GM21619 (cell line): ENCODE measurements around the gene ZDHHC11.
"Not testable (repeated sequence)": the region's sequence is repeated elsewhere in the genome, so short reads cannot be mapped to it uniquely, and the experiment has no call there.

Experiments used
- ATAC-seq: cut with Tn5 transposase; IDR thresholded peaks from one replicate; pipeline ENCODE4 v1.9.1; 2021; ENCODE audit not compliant: unreplicated experiment

Gene ZDHHC11

DNA sequence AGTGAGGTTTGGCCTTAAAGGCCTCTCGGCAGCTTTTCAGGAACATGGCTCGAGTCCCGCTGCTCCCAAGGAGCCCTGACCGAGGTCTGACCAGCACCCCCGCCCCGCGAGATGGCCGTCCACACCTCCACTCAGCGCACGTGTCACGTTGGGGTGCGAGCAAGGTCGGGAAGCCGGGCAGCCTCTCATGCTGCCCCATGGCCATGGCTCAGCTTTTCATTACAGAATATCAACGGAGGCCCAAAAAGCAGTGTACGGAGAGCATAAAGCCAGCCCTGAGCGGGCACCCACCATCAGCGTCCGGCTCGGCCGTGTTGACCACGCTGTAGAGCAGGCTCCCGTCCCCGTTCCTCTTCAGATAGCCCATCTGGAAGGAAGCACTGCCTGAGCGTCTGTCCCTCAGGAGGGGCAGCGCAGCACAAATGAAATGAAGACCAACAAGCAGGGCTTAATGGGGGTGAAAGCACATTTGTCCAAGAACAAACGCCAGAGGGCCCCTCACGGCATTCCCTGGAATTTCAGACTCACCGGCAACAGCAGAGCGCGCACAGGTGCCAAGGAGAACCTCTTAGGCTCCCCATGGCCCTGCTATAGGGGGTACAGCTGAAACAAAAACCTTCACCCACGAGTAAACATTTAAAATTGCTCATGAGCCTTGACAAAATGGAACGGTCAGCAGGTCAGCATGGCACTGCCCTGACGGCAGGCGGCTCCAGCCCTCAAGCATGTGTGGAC is 30.2 kb upstream of the ZDHHC11 start:
- no peak for ATAC-seq

DNA sequence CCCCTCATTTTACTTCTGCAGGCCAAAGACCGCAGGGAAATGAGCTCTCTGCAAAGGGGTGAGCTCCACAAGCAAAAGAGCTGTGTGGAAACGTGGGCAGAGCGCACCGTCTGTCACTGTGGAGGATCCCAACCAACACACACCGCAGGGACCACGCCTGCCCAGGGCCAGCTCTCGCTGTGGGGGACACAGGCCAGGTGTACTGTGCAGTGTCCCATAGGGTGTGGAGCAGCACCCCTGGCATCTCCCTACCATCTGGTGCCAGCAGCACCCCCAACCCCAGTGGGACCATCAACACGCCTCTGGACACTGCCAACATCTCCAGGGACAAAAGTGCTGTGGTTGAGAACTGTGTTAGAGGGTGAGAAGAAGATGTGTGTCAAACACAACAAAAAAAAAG is 27.9 kb upstream of the ZDHHC11 start:
- not testable (repeated sequence) for ATAC-seq

DNA sequence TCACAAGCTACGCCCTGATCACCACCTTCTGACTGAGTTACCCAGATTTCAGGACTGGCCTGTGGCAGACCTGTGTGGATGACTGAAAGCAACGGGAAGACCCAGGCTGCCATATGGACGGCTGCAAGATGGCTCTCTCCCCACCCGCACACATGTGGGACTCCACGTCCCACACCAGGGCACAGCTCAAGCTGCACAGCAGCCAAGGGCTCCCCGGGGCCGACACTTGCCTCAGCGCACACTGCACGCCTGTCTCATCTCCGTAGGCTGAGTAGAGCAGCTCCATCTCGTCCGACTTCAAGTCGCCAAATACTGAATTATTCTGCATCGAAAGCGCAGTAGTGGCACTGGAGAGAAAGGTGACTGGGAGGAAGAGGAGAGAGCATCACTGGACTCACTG is 27.3 kb upstream of the ZDHHC11 start:
- ATAC-seq: no peak

DNA sequence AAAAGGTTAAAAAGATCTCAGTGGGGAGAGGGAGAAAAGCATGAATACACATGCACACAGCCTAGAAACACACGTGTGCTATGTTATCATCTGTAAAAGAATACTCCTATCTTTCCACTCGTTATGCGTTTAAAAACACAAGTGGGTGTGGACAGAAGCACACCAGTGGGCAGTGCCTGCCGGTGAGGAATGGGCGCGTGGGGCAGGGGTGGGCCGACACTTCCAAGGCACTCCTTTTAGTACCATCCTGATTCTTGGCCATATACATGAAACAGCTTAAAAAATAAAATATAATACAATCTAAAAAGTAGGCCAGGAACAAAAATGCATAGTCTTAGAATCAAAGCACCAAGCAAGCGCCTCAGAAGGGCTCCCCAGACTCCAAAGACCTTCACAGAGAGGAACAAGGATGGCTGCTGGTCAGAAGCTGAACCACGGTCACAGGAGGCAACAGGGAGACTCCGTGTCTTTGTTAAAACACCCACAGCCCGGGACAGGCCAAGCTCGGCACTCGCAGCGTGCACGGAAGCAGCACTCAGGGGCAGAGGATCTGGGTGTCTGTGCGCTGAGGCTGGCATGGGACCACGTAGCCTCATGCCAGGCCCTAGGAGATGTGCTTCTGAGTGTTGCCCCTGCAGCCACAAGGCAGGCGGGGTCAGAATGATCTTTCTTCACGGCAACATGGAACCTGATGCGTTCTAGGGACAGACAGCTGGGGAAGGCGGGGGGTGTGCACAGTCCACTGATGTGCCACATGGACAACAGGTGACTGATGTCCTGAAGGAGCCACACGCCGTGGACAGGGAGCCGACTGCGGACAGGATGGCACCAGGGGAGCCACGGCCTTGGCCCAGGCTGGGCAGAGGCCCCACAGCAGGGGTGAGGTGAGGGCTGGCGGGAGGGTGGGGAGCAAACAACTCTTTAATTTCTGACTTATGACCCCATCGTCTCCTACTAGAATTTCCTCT is 25.9 kb upstream of the ZDHHC11 start:
- ATAC-seq: no peak

DNA sequence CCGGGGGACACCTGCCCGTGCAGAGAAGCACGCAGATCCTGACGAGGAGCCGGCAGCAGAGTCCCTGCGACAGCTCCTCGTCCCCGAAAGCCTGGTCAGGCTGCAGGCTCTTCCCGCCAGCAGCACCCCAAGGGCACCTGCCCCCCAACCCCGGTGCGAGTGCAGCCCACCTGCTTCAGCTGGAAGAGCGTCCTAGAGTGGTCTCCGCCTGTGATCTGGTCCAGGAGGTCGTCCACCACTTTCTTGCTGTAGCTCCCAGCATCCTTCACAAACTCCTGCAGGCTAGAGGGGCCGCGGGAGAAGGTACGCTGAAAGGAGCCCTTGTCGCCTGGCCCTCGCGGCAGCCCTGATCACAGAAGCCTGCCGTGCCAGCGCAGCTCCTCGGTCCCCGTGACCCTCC is 25.1 kb upstream of the ZDHHC11 start:
- ATAC-seq: no peak

DNA sequence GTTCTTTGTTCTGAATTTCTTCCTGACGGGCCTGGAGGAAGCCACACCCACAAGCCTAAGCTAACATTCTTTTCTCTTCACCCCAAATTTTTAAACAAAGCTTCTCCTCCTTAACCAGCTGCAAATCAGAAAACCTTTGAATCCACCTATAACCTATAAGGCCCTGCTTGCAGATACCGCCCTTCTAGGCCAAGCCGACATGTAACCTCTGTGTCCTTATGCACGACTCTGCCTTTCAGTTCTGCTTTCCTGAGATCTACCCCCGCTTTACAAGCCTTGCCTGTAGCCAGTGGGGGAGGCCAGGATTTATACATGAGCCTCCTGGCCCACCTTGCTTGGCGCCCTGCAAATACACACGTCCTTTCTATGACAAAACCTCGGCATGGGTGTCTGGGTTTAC is 22.5 kb upstream of the ZDHHC11 start:
- no peak for ATAC-seq

DNA sequence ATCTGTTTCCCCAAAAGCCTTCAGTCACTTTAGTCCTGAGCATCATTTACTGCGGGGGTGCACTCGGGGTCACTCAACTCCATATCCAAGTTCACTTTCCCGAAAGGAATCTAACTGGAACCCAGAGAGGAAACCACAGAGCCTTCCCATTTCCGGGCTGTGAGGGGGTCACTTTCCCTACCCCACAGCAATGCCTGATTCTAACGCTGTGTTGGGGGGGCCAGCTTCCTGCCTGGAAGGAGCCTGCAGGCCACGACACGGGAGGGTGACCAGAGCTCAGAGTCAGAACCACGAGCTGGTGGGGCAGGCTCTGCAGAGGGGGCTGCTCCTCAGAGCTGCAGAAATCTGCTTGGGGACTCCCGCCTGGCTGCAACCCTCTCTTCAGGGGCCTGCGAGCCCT is 21.5 kb upstream of the ZDHHC11 start:
- no peak for ATAC-seq

DNA sequence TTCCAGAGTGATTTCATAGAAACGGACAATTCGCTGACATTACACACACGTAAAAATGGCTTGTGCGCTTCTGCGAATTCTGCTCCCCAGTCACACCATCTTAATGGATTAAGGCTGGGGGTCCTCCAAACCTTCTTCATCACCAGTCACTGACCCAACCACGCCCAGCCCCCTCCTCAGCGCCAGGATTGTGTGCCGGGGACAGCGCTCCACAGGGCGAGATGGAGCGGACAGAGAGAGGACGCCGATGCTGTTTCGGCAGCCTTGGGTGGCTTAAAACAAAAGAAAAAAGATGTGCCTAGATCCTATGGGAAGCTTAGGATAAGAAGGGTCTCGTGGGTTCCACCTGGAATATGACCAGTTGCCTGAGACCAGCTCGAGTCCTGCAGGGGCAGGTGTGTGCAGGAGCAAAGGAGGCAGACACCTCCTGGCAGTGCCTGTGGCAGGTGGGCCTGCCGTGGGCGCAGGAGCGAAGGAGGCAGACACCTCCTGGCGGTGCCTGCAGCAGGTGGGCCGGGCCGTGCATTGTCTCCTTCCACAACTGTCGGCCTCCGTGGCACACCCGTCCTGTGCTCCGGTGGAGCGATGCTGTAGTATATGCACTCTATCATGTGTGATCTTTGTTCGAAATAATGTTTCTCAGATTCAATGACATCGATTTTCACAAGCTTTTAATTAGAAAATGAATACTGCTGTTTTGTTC is 21.0 kb upstream of the ZDHHC11 start:
- ATAC-seq: no peak

DNA sequence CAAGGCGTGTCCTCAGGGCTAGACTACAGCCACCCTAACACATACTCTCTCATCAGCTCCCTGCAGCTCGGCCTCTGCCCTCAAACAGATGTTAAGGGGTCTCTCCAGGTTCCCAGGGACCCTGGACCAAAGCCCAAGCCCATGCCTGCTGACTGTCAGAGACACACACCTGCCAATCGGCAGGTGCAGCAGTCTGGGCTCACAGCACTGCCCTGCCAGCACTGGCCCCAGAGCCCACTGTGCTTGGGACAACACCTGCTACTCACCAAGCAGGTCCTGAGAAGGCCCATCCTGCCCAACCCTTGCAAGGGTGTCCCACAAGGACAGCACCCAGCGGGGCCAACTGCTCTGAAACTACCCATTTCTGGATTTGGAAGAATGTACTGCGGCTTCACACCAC is 20.2 kb upstream of the ZDHHC11 start:
- ATAC-seq: no peak

DNA sequence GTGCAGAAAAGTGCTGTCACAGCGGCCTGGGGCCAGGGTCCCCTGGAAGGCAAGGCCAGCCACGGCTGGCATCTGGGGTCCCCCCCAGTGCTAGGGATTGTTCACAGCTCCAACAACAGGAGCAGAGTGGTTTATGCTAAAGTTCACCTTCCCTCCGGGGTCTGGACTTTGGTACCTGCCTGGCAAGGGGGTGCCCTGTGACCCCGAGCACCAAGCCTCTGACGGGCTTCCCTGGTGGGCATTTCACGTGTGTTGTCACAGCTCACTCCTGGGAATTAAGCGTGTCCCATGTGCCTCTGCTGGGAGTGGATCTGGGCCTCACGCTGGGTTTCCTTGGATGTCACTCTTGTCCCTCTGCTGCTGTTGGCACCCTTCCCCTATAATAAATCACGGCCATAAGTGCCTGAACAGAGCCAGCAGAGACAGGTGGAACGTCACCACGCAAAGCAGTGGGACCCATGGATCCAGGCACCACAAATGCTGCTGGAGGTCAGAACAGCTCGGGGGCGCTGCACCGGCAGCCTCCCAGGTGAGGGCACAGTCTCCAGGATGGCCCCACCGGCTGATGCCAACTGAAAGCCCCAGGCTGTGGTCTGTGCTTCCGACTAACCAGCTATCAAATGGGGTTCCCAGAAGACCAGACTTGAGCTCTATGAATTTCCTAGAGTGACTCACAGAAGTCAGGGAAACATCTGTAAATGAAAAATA is 17.8 kb upstream of the ZDHHC11 start:
- no peak for ATAC-seq

DNA sequence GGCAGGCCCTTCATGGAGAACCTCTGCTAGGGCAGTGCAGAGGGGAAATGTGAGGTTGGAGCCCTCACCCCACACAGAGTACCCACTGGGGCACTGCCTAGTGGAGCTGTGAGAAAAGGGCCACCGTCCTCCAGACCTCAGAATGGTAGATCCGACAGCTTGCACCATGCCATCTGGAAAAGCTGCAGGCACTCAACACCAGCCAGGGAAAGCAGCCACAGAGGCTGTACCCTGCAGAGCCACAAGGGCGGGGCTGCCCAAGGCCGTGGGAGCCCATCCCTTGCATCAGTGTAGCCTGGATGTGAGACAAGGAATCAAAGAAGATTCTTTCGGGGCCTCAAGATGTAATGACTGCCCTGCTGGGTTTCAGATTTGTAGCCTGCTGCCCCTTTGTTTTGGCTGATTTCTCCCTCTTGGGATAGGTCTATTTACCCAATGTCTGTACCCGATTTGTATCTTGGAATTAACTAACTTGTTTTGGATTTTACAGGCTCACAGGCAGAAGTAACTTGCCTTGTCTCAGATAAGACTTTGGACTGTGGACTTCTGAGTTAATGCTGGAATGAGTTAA is 16.6 kb upstream of the ZDHHC11 start:
- no peak for ATAC-seq

DNA sequence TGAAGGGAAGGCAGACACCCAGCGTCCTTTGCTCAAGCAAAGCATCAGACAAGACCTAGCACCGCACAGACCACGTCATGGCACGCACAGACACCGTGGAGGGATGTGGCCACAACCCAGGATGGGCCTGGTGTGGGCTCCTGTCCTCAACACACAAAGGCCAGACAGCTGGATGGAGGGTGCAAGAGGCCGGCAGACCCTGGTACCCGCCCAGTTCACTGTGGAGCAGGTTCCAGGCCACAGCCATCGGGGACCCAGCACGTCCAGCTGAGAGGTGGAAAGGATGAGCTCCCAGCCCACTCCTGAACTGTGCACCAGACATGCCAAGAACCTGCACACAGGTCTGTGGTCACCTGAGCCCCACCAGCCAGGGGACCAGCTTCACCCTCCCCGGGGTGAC is 15.0 kb upstream of the ZDHHC11 start:
- ATAC-seq: no peak

DNA sequence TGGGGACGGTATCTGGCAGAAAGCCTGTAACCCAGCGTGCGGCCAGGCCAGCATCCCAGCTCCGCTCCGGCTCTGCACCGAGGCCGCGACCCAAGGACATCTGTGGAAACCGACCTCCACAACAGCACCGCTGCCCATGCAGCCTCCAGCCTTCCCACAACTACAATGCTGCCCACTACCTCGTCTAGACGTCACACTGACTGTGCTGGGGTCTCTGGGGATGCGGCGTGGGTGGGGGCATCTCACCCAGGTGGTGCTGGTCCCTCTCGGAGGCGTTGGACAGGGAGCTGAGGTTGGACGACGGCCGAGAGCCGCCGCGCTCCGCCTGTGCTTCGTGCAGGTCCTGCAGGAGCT is 14.4 kb upstream of the ZDHHC11 start:
- ATAC-seq: no peak

DNA sequence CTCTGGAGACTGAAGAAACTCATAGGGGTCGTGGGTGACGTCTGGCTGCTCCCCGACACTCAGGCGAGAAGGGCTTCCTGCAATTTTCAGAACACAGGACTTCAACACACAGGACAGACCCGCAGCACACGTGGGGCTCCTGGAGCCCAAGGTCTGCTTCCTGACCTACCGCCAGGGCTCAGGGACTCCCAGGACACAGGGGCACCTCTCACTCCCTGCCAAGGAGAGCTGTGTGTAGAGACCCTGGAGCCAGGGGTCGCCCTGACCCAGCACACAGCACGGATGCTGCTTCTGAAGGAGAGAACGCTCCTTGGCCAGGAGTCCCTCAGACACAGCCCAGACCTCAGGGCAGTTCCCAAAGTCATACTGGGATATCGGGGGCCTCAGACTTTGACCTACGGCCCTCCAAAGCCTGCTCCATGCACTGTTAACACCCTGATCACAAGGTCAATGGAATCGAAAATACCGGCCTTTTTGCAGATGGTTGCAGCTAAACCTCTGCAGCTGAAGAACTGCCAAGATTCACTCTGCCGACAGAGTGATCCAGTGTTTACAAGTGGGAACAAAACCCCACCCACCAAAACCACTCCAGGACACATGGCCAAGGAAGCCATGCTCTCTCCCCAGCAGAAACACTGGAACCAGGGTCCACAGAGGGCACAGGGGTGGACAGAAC is 13.8 kb upstream of the ZDHHC11 start:
- ATAC-seq: no peak

DNA sequence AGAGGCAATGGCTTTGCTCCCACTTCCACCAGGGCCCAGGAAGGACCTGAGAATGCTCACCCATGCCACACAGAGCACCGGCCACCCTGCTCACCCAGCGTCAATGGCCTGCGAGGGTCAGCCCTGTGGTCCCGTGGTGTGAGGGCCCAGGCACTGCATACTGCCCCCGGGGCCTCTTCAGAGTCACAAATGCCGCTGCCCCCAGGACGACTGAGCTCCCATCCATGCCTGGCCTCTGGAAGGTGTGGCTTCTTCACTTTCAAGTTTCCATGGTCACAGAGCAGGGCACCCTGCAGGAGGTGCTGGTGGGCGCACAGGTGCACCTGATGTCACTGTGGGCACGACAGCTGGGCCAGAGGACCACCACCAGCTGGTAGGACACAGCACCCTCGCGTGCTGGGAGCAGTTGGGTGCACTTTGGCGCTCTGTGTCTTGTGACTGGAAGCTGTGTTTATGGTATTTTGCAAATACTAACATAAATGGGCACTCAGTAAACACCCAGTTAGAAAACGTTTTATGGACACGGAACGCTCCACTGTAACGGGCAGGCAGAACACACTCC is 12.5 kb upstream of the ZDHHC11 start:
- no peak for ATAC-seq

DNA sequence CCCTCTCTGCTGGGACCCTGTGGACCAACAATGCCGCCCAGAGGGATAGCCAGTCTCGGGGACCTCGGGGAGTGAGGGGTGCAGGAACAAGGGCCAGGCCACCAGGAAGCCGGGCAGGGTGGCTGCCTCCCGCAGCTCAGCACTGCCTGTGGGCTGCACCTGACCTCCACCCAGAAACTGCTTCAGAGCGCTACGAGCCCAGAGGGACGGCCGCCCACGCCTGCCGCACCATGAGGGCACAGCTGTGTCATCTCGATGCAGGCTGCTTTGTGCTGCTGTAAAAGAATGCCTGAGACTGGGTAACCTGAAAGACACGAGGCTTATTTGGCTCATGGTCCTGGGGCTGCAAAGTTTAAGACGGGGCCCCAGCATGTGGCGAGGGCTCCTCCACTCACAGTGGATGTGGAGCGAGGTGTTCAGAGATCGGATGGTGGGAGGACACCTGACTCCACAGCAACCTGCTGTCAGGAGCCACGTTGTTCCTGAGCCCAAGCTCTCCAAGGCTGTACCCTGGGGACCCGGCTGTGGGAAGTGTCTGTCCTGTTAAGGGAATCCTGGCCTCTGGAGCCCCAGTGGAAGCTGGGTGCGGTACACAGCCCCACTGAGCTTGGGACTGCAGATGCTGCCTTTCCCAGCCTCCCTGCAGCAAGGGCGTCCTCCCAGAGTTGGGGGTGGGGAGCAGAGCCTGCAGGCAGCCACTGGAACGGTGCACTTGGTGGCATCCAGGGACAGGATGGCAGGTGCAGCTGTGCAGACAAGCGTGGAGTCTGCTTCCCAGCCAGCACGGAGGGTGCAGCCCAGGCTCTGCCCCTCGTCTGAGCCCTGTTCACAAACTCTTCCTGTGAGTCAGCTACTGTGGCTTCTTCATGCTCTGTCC is 11.8 kb upstream of the ZDHHC11 start:
- ATAC-seq: no peak

DNA sequence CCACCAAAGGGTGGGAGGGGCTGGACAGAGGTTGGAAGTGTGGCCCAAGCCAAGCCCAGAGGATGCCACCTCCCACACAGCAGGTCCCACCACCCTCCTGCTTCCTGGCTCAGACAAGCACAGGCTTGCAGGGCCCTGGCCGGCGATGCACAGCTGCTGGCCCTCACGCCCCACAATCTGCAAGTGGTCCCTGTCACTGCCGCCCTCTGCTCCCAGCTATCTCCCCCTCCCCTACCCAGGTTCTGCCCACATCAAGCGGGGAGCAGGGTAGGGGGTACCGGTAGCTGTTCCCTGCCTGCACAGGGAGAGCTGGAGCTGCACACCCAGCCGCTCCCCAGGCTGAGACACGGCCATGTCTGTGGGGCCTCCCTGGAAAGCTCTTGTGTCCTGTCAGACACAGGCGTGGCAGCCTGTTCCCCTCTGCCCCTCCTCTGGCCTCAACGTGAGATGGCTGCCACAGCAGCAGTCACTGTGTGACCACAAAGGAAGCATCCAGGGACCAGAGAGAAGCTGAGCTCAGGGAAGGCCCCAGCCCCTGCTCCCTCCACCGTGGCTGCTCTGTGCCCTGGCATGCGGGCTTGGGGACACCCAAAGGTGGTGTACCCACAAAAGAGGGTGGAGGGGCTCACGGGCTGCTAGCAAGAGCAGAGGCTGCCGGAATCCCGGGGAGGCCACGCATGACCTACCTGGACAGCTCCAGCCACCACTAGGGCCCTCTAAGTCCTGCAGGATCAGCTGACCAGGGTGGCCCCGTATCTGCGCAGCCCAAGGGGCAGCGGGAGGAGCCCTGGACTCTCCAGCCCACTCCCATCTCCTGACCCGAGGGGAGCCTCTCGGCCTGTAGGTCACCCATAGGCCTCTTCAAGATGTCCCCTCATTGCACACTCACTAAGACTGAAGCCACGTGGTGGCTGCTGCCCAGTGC is 10.9 kb upstream of the ZDHHC11 start:
- no peak for ATAC-seq
